ENCODE results near the gene TRAPPC10. TPM values are rescaled to one million over a fixed set of nuclear protein-coding genes. Genes with fewer than 3 reads are reported as not detected.

Gene TRAPPC10
- total and polyA plus RNA-seq, 9 of the 15 experiments (the other 6 are each of a cell fraction or from before 2014, with no cell fraction given), result 1.1 to 33.8 (median 24.3) TPM

DNA sequence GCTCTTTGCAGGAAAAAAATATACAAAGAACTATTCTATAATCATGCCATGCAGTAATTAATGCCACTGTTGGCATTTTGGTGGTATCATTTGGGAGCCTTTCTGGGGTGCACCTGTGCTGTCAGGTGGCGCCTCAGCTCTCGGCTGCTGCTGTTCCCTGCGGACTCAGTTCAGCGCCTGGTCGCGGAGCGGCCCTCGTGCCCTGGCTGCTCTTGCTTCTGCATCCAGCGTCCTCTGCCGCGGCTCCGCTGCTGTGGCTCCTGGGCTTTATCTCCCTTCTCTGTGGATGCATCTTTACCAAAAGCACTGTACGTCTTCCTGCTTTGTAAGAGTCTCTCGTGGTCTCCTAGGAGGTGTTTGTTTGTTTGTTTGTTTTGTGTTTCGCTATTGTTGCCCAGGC, 60.0 kb downstream of the TRAPPC10 start:
- POLR2A ChIA-PET, result interaction anchor here (0.6 to 3.5 kb wide), 3 partner anchors 11 to 349 kb away, joined by 4 to 14 read pairs (median 4); no protein-coding TSS in a partner anchor
- H2AFZ ChIP-seq (ENCODE audit: low read depth, low read length), result no peak overlapping the region
- intact Hi-C loops (cut with micrococcal nuclease), result no loop called here
- peaks cover 2% of the 10 kb centered on the region for H3K9me1 ChIP-seq (ENCODE audit: control insufficient read depth, insufficient read depth, low read length)
- H3K9ac ChIP-seq (ENCODE audit: insufficient read depth in 1 of 2, low read depth in 2 of 2, low read length in 2 of 2), result no peak overlapping the region
- no peak for ATAC-seq
- H3K4me3 ChIP-seq, result no peak overlapping the region
- H3K27me3 ChIP-seq (ENCODE audit: control insufficient read depth in 2 of 2, insufficient read depth in 2 of 2, low read length in 2 of 2), result no peaks in the 10 kb centered on the region
- no TSS peak for BruUV-seq (replicated peaks)
- 0 out of 2 replicates have a peak, but pooled peaks cover 10% of the 10 kb centered on the region for H4K20me1 ChIP-seq (replicated peaks; ENCODE audit: control insufficient read depth, insufficient read depth, low read length)
- in situ Hi-C loops (cut with MboI), result no loop called here
- CTCF ChIA-PET (ENCODE audit: low intra/inter-chr PET ratio), result no interaction called here
- H3K79me2 ChIP-seq (ENCODE audit: control insufficient read depth, insufficient read depth, low read length), result peaks cover 10% of the 10 kb centered on the region; the same call in 2 of the 3 replicates
- H3K9me3 ChIP-seq (replicated peaks; ENCODE audit: control insufficient read depth, insufficient read depth, low read depth, low read length), result no peaks in the 10 kb centered on the region
- H3K4me1 ChIP-seq (replicated peaks in 1 of 2; ENCODE audit: control insufficient read depth in 2 of 2, insufficient read depth in 2 of 2, low read length in 2 of 2), result peaks cover 0 to 4% of the 10 kb centered on the region in 2 experiments; a peak in 1 of 5 replicates
- DNase-seq (ENCODE audit: extremely low read depth in 1 of 4, low spot score in 3 of 4), result no peak
- H3K36me3 ChIP-seq (ENCODE audit: control insufficient read depth, insufficient read depth, low read length), result peaks cover 90% of the 10 kb centered on the region
- no peak overlapping the region for H3K27ac ChIP-seq (ENCODE audit: extremely low read depth, low read depth, low read length)
- 92% methylated on average over 15 of the region's 15 CpGs for WGBS (ENCODE audit: insufficient coverage, low coverage, missing lambda C conversion rate)
- H3K4me2 ChIP-seq (ENCODE audit: insufficient read depth, low read length), result no peak overlapping the region
- no peak for FAIRE-seq
- TF ChIP-seq U2AF1 (optimal IDR thresholded peaks at IDR 0.05; ENCODE audit: low read depth, low read length), result no peak
- TF ChIP-seq ZNF507 (tag; conservative IDR thresholded peaks at IDR 0.05), result no peak
- TF ChIP-seq, protein P1, sequence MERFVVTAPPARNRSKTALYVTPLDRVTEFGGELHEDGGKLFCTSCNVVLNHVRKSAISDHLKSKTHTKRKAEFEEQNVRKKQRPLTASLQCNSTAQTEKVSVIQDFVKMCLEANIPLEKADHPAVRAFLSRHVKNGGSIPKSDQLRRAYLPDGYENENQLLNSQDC (CRISPR knock-in tag; IDR thresholded peaks at IDR 0.05), result no peak
- TF ChIP-seq, protein P2, sequence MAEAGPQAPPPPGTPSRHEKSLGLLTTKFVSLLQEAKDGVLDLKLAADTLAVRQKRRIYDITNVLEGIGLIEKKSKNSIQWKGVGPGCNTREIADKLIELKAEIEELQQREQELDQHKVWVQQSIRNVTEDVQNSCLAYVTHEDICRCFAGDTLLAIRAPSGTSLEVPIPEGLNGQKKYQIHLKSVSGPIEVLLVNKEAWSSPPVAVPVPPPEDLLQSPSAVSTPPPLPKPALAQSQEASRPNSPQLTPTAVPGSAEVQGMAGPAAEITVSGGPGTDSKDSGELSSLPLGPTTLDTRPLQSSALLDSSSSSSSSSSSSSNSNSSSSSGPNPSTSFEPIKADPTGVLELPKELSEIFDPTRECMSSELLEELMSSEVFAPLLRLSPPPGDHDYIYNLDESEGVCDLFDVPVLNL (CRISPR knock-in tag; IDR thresholded peaks at IDR 0.05; ENCODE audit: low read depth), result no peak
- no peak for TF ChIP-seq THRA (IDR thresholded peaks at IDR 0.05)
- no peak for TF ChIP-seq FOXM1 (IDR thresholded peaks at IDR 0.05; ENCODE audit: low read depth)
- TF ChIP-seq FOXM1 (CRISPR knock-in tag; IDR thresholded peaks at IDR 0.05; ENCODE audit: low read depth), result no peak
- TF ChIP-seq NR2C1 (IDR thresholded peaks at IDR 0.05), result no peak
- no peak for TF ChIP-seq NR2C1 (tag; IDR thresholded peaks at IDR 0.05)
- no peak for TF ChIP-seq MLX (CRISPR knock-in tag; conservative IDR thresholded peaks at IDR 0.05)
- TF ChIP-seq CBFA2T3 (IDR thresholded peaks at IDR 0.05), result no peak
- no peak for TF ChIP-seq ZNF586 (CRISPR knock-in tag; conservative IDR thresholded peaks at IDR 0.05)
- TF ChIP-seq DIDO1 (tag; IDR thresholded peaks at IDR 0.05; ENCODE audit: low read depth), result no peak
- TF ChIP-seq YY1 (IDR thresholded peaks at IDR 0.05; ENCODE audit: borderline replicate concordance in 1 of 3, control insufficient read depth in 1 of 3, extremely low read depth in 1 of 3, insufficient read depth in 3 of 3, insufficient read length in 1 of 3, insufficient replicate concordance in 2 of 3, low read depth in 1 of 3, low read length in 2 of 3), result no peak
- no peak for TF ChIP-seq XRCC3 (IDR thresholded peaks at IDR 0.05)
- TF ChIP-seq ZNF408 (CRISPR knock-in tag; IDR thresholded peaks at IDR 0.05; ENCODE audit: low read depth), result no peak
- no peak for TF ChIP-seq ELK3 (CRISPR knock-in tag; IDR thresholded peaks at IDR 0.05)
- TF ChIP-seq ZNF282 (CRISPR knock-in tag; IDR thresholded peaks at IDR 0.05), result no peak
- no peak for TF ChIP-seq HMG20A (CRISPR knock-in tag; conservative IDR thresholded peaks at IDR 0.05)
- TF ChIP-seq ZNF766 (CRISPR knock-in tag; conservative IDR thresholded peaks at IDR 0.05), result no peak

Data from K562 (cell line).